HG03520 (cell line): Measurements from ENCODE around the gene ZDHHC11B.
"Not testable (repeated sequence)": the region's sequence is repeated elsewhere in the genome, so short reads cannot be mapped to it uniquely, and the experiment has no call there.

Experiments
- ATAC-seq: cut with Tn5 transposase; IDR thresholded peaks from one replicate; pipeline ENCODE4 v1.9.1; 2021; ENCODE audit warnings: mild to moderate bottlenecking, moderate library complexity; ENCODE audit not compliant: unreplicated experiment

ZDHHC11B gene, protein sequence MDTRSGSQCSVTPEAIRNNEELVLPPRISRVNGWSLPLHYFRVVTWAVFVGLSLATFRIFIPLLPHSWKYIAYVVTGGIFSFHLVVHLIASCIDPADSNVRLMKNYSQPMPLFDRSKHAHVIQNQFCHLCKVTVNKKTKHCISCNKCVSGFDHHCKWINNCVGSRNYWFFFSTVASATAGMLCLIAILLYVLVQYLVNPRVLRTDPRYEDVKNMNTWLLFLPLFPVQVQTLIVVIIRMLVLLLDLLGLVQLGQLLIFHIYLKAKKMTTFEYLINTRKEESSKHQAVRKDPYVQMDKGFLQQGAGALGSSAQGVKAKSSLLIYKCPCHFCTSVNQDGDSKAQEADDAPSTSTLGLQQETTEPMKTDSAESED

DNA sequence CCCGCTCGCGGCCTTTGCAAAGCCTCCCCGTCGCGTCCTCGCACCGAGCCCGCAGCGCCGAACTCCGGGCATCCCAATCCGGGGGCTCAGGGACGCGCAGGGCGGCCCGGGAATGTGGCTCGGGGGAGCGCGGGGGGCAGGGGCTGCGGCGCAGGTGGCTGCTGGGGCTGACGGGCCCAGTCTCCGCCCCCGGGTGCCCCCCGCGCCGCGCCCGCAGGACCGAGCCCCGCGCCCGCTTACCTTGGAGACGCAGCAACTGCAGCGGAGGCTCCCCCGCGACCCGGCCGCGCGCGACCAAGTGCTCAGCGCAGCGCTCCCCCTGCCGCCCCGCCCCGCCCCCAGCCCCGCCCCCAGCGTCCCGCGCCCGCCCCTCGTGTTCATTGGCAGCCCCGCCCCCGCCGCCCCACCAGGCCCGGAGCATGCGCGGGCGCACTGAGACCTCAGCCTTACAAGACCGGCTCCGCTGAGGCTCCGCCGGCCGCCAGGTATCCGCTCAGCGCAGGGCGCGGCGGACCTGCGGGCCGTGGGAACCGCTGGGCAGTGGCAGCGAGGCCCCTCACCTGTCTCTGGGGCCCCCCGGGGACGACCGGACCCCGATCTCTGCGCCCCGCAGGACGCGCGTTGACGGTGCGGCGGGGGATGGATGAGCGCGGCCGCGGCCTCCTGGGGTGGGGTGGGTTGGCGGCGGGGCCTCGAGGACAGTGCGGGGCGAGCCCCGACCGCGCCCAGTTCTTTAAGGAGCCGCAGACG, at the start of gene ZDHHC11B:
Gene ZDHHC11B (minus strand): TSS at position 302 of the 750 bp plus-strand sequence. CDS start 17,810 bp downstream, outside the sequence.
- ATAC-seq = peak; percentile 59

DNA sequence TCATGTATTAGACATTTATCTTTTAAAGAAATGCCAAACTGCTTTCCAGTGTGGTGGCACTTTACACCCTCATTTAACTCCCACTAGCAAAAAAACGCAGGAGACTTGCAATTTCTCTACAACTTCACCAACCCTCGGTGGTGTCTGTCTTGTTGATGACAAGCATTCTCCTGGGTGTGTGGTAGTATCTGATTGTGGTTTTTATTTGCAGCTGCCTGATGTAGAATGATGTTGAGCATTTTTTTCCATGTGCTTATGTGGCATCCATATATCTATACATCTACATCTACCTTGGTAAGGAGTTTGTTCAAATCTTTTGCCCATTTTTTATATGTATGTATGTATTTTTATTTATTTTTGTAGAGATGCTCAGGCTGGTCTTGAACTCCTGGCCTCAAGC, 49.5 kb upstream of the ZDHHC11B start:
- ATAC-seq = not testable (repeated sequence)

GRCh38 chr5:828194-828593, 43.7 kb upstream of the ZDHHC11B start:
- ATAC-seq = not testable (repeated sequence)

DNA sequence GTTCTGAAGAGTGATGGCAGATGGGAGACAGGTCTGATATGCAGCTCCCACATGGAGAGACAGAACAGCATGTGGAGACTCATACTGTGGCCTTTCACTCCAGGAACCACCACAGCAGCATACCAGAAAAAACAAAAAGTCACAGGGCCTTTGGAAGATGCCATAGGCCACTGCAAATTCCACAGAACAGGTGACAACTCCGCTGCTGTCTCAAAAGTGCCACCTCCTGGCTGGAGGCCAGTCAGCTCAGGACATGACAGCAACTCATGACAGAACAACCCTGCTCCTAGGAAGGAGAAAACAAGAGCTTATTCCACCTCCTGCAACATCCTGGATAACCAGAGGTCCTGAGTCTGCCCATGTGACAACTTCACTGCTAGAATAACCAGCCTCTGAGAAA, 41.0 kb upstream of the ZDHHC11B start:
- ATAC-seq = not testable (repeated sequence)

GRCh38 chr5:821504-821903, 37.0 kb upstream of the ZDHHC11B start:
- ATAC-seq = no peak

DNA sequence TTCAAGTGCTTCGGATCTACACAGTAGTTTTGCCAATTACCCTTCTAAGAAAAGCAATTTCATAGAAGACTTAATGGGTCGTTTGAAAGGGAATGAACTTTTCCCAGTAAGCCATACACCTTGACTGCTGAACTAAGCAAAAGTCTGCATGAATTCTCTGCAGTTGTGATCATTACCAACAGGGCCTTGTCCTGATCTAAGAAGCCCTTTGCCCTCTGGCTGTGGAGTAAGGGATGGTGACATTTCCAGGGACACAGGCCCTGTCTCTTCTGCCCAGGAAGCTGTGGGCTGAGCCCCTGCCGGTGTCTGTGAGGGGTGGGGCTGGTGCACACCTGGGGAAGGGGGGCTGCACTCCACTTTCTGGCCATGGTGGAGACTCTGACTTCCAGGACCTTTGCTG, 35.7 kb upstream of the ZDHHC11B start:
- no peak for ATAC-seq

- no peak for ATAC-seq
Measured at GRCh38 chr5:819078-819477, 34.5 kb upstream of the ZDHHC11B start.

DNA sequence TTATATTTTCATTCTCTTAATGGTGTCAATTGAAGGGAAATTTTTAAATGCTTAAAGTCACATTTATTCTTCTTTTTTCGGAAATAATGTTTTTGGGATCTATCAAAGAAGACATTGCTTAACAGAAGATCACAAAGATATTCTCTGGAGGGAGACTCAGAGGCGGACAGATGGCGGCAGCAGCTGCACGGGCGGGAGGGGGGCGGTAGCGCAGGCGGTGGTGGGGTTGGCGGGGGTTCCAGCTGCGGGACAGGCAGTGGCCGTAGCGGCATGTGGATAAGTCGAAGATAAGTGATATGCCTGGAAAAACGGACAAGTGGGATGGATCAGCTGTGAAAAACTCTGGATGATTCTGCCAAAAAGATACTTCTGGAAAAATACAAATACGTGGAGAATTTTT, 31.6 kb upstream of the ZDHHC11B start:
- no peak for ATAC-seq

DNA sequence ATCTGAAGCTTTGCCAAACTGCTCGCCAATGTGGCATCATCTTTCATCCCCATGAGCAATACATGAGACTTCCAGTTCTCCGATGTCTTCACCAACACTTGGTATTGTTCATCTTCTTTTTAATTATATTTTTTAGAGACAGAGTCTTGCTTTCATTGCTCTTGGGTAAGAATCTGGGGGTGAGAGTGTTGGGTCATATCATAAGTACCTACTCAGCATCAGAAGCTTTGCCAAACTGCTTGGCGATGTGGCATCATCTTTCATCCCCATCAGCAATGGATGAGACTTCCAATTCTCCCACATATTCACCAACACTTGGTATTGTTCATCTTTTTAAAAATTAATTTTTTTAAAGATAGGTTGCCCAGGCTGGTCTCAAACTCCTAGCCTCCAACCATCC, 30.9 kb upstream of the ZDHHC11B start:
- no peak for ATAC-seq

GRCh38 chr5:813575-813974, 29.0 kb upstream of the ZDHHC11B start:
- ATAC-seq = not testable (repeated sequence)

DNA sequence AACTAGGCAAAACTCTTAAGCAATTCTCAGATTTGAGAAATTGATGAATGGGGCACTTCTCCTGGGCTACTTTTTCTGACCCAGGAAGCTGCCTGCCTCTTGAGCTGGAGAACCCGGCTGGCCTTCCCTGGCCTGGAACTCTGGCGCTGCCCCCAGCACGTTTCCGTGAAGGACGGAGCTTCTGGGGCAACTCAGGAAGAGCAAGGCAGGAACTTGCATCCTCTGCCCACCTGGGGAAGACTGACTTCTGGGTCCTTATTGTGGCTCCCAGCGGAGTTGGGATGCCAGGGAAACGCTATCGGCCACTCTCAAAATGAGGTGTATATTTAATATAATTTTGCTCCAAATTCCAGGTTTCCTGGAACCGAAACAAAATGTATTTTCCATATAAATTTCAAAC, 26.9 kb upstream of the ZDHHC11B start:
- ATAC-seq = not testable (repeated sequence)

DNA sequence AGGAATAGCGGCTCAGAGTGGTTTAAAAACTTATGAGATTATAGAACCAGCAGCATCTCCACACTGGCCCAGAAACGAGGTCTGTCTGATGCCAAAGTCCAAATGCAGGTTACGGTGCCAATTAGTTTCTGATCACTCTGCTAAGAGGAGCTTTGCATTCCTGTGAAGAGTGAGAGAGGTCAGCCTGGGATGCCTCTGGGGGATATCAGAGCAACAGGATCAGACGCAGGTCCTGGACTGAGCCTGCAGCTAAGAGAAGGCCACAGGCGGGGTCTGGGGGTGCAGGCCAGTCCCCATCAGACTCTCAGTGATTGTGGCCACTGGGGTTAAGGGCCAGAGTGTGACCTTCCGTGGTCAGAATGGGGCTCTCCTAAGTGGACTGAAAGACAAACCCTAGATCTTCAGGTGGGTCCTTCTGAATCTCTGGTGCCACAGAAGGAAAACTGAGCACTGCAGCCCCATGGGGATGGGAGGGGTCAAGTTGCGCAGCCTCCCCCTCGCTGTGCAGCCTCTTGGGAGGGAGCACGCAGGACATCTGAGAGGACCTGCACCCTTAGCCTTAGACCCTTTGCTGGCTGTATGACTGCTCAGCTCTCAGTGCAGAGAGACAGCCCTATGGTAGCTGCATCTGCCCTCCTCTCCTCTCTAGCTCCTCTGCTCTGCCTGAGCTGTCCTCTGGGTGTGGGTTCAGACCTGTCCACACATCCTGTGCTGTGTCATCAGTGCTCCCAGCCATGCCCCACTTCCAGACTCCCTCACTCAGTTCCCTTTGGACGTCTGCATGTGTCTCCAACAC, 23.4 kb upstream of the ZDHHC11B start:
- ATAC-seq = not testable (repeated sequence)

DNA sequence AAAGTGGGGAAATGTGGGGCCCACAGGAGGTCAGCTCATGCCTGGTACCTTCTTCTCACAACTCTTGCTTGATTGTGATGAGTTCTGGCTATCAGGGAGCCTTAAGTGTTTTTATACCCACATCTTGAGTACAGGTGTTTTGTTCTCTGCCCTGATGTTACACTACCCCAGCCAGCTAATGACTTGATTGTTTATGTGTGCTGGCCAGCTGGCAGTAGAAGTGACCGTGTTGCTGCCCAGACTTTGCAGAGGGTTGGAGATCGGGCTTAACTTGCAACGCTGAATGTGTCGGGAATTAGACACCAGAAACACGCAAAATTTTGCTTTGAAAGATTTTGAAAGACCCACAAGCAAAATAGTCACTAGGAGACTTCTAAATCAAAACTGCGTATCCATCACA, 16.9 kb upstream of the ZDHHC11B start:
- no peak for ATAC-seq

- not testable (repeated sequence) for ATAC-seq
Measured at GRCh38 chr5:801055-801454, 16.5 kb upstream of the ZDHHC11B start.

DNA sequence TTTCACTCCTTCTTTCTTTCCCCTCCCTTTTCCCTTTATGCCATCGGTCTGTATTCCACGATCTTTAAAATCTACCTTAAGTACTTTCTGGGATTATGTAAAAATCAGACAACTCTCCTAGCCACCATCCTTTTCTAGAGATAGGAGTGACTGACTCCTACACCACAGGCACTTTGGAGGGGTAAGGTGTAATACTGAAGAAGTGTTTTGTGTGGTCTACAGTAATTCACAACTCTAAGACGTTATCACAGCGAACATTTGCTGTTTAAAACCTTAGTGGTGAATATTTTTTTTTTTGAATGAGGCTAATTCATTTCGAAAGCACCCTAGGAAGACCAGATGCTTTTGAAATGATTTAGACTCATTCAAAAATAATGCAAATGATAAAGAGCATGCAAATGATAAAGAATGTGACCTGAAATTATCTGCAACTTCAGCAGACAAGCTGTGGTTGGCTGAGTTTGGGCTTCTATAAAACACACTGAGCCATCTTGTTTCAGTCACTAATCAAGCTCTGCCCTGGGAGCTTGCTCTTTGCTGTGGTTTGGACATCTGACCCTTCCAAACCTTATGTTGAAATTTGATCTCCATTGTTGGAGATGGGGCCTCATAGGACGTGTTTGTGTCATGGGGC, 14.1 kb upstream of the ZDHHC11B start:
- ATAC-seq = not testable (repeated sequence)

- not testable (repeated sequence) for ATAC-seq
Measured at GRCh38 chr5:797986-798385, 13.5 kb upstream of the ZDHHC11B start.

DNA sequence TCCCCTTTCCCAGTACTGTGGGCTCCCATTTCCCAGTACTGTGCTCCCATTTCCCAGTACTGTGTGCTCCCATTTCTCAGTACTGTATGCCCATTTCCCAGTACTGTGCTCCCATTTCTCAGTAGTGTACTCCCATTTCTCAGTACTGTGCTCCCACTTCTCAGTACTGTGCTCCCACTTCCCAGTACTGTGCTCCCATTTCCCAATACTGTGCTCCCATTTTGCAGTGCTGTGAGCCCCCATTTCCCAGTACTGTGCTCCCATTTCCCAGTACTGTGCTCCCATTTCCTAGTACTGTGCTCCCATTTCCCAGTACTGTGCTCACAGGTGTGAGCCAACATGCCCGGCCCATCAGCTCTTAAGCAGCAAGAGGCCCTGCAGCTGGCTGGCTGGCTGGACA, 11.3 kb upstream of the ZDHHC11B start:
- ATAC-seq = not testable (repeated sequence)

- not testable (repeated sequence) for ATAC-seq
Measured at GRCh38 chr5:794948-795347, 10.4 kb upstream of the ZDHHC11B start.

DNA sequence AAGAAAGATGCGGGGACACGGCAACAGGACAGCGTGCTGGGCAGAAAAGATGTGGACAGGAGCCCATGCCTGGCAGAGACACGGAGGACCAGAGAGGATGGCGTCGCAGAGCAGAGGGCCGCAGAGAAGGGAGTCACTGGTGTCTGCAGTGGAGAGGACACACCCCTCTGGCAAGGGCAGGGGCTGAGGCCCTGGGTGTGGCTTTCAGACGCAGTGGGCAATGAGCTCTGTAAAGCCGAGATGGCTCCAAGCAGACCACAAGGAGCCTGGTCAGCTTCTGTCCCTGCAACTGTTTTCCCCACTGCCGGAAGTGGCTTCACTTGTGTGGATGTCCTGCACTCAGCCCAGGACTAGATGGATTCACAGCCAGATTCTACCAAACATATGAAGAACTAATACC, 4.2 kb upstream of the ZDHHC11B start:
- ATAC-seq = not testable (repeated sequence)

DNA sequence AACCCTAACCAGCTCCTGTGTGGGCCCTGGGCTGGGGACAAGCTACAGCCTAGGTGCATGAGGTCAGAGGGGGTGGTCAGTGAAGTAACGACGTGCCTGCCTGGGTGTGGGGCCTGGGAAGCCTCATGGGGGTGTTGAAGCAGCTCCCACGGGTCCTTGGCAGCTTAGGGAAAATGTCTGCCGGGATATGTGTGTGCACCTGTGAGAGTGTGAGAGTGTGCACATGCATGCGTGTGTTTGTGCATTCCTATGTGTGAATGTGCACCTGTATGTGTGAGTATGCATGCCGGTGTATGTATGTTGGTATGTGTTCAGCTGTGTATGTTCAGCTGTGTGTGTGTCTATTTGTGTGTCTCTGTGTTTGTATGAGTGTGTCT, 3.3 kb upstream of the ZDHHC11B start:
- not testable (repeated sequence) for ATAC-seq
